GM18868 (cell line): Measurements from ENCODE around the gene SPIN4.
"Not testable (repeated sequence)": the region's sequence is repeated elsewhere in the genome, so short reads cannot be mapped to it uniquely, and the experiment has no call there.

ENCODE experiments used
- ATAC-seq: cut with Tn5 transposase; IDR thresholded peaks from one replicate; pipeline ENCODE4 v1.9.1; 2021; ENCODE audit warnings: mild to moderate bottlenecking, moderate library complexity; ENCODE audit not compliant: unreplicated experiment

SPIN4 gene

GRCh38 chrX:63350941-63351616 is at the start of gene SPIN4:
Gene SPIN4, minus strand, starts transcription at chrX:63351332. Its CDS starts 513 bp downstream, at chrX:63350819.
- peak; percentile 92 for ATAC-seq

DNA sequence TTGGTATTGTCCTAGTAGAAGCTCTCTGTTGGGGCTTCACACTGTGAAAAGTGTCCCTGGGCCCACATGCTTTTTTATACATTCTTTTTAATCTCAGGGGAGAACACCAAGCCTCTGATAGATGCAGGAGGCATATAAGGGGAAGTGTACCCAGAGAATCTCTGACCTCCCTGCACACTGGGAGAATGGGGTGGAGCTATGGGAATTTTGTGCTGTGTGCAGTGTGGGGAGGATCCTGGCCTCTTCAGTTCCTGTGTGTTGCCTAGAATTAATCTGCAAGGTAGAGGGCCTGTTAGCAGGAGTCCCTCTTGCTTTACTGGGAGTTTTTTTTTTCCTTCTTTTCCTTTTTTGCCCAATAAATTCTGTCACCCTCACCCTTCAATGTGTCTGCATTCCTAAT is 49.2 kb upstream of the SPIN4 start:
- ATAC-seq, result no peak

GRCh38 chrX:63394872-63395271 is 43.7 kb upstream of the SPIN4 start:
- no peak for ATAC-seq

- ATAC-seq, result not testable (repeated sequence)
Observed at GRCh38 chrX:63393094-63393493, 42.0 kb upstream of the SPIN4 start.

- ATAC-seq, result no peak
Observed at GRCh38 chrX:63387411-63387810, 36.3 kb upstream of the SPIN4 start.

- ATAC-seq, result not testable (repeated sequence)
Observed at GRCh38 chrX:63384263-63384662, 33.1 kb upstream of the SPIN4 start.

DNA sequence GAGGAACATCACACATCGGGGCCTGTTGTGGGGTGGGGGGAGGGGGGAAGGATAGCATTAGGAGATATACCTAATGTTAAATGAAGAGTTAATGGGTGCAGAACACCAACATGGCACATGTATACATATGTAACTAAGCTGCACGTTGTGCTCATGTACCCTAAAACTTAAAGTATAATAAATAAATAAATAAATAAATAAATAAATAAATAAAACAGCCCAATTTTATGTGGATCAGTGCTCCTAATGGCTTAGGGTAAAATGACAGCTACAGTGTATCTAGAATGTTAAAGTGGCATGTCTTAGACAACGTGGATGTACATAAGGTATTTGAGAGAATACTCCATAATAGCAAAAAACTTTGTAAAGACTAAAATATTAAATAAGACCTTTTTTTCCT is 21.9 kb upstream of the SPIN4 start:
- ATAC-seq, result not testable (repeated sequence)

DNA sequence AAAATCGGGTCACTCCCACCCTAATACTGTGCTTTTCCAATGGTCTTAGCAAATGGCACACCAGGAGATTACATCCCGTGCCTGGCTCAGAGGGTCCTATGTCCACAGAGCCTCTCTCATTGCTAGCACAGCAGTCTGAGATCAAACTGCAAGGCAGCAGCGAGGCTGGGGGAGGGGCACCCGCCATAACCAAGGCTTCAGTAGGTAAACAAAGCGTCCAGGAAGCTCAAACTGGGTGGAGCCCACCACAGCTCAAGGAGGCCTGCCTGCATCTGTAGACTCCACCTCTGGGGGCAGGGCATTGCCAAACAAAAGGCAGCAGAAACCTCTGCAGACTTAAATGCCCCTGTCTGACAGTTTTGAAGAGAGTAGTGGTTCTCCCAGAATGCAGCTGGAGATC is 16.6 kb upstream of the SPIN4 start:
- not testable (repeated sequence) for ATAC-seq

DNA sequence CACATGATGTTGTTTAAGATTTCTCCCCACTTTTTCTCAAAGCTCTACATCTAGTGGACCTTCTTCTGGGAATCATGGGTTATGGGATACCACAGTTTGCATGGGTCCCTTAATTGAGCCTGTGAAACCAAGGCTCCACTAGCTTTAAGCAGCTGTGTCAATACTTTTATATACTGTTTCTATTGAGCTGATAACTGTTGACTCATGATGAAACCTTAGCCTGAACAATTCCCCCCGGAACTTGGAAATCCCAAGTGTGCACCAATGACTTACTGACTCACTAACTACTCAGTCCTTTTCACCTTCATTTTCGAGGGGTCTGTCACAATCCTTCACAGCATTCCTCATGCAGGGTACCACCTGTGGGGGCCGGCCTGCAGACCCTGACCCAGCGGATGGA is 12.7 kb upstream of the SPIN4 start:
- no peak for ATAC-seq

- ATAC-seq, result no peak
Observed at GRCh38 chrX:63361494-63361893, 10.4 kb upstream of the SPIN4 start.

DNA sequence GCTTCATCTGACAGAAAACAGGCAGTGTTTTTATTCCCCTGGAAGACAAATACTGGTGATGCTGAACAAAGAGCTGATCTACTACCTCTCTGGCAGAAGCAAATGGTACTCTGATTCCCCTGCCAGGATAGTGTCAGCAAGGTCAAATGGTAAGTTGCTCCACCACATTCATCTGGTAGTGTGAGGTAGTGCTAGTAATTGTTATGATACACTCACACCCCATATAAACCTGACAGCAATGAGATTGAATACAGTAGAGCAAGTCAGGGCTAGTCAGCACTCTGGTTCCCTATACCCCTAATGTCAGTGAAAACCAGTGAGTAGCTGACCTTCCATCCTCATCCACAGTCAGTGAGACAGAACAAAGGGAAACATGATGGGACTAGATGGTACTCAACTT is 3.4 kb upstream of the SPIN4 start:
- no peak for ATAC-seq

- ATAC-seq, result peak; percentile 32
Observed at GRCh38 chrX:63350465-63350877, 661 bp downstream of the SPIN4 start.

DNA sequence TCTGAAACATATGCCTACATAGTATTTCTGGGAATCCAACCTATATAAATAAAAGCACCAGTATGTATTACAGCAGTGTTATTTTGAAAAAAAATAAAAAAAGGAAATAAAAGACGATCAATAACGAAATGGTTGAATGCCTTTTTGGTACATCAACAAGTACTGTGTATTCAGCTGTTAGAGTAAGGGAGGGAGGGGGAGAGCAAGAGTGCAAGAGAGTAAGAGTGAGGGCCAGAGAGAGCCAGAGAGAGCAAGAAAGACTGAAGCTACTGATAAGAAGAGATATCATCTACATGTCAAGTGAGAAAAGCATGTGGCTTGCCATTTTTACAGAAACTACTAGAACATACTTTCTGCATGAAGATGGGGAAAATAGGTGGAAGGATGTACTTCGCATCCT is 1.8 kb downstream of the SPIN4 start:
- ATAC-seq, result peak; percentile 24

DNA sequence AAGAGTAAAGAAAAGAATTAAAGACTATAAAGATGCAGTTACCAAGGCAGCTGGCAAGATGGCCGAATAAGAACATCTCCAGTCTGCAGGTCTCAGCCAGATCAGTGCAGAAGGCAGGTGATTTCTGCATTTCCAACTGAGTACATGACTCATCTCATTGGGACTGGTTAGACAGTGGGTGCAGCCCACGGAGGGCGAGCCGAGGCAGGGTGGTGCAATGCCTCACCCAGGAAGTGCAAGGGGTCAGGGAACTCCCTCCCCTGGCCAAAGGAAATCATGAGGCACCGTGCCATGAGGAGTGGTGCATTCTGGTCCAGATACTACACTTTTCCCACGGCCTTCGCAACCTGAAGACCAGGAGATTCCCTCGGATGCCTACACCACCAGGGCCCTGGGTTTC is 20.5 kb downstream of the SPIN4 start:
- no peak for ATAC-seq

- no peak for ATAC-seq
Observed at GRCh38 chrX:63327788-63328187, 23.3 kb downstream of the SPIN4 start.

- ATAC-seq, result no peak
Observed at GRCh38 chrX:63299596-63299995, 51.5 kb downstream of the SPIN4 start.
